SK-N-SH (cell line): ENCODE measurements around the gene RGS4. TPM values are rescaled to one million over a fixed set of nuclear protein-coding genes. Genes with fewer than 3 reads are reported as not detected.

ENCODE experiments used
- CTCF ChIA-PET: fragments of 300-600, 350-600 bp; formaldehyde crosslinking; extraction: SDS; loops from one replicate; lab custom pipeline; 2021; lab: Yijun Ruan, JAX
- POLR2A ChIA-PET: fragments of 350-600 bp; sonication (Branson Sonifier 250); formaldehyde crosslinking; extraction: SDS; loops from one replicate; lab custom pipeline; 2020; ENCODE audit warnings: antibody characterized with exemption, inconsistent platforms; lab: Yijun Ruan, JAX
- DNase-seq: peaks from one replicate; pipeline ENCODE4 v3.0.0; 2012
- H2AFZ ChIP-seq: fragments of 200-600 bp; sonication (generic); 2 replicates; pipeline ENCODE4 v1.8.1; 2016; ENCODE audit warnings: antibody characterized with exemption, mild to moderate bottlenecking, low read depth
- H3F3A ChIP-seq: fragments of 200-600 bp; sonication (generic); replicated peaks from 2 replicates; pipeline ENCODE3; 2016; ENCODE audit warnings: antibody characterized with exemption, mild to moderate bottlenecking; ENCODE audit not compliant: insufficient read depth
- H3K27ac ChIP-seq, 2 experiments: fragments of 200-500 bp in 1 of 2; fragments of 200-600 bp in 1 of 2; sonication (Bioruptor generic) in 1 of 2; sonication (generic), shearing (Covaris generic) in 1 of 2; 2 replicates each; pipeline versions ENCODE4 v1.5.1 to v1.6.1; 2014 to 2016; ENCODE audit warnings: low read depth in 2 of 2, inconsistent platforms in 1 of 2, low read length in 1 of 2, mild to moderate bottlenecking in 1 of 2, mixed read lengths in 1 of 2
- H3K27me3 ChIP-seq: fragments of 200-600 bp; sonication (generic), shearing (Covaris generic); 2 replicates; pipeline ENCODE4 v1.6.1; 2016; ENCODE audit warnings: mixed run types; ENCODE audit not compliant: insufficient read depth
- H3K36me3 ChIP-seq, 2 experiments: fragments of 200-500 bp in 1 of 2; fragments of 200-600 bp in 1 of 2; sonication (Bioruptor generic) in 1 of 2; sonication (generic) in 1 of 2; replicated peaks in 1 of 2; 2 replicates each; pipeline versions ENCODE3 to v1.5.1; 2014 to 2016; ENCODE audit warnings: low read length in 1 of 2, mild to moderate bottlenecking in 1 of 2; ENCODE audit not compliant: insufficient read depth in 2 of 2, control insufficient read depth in 1 of 2
- H3K4me1 ChIP-seq, 2 experiments: fragments of 200-500 bp in 1 of 2; fragments of 200-600 bp in 1 of 2; sonication (Bioruptor generic) in 1 of 2; sonication (generic), shearing (Covaris generic) in 1 of 2; 2 replicates each; pipeline versions ENCODE4 v1.5.1 to v1.6.1; 2014 to 2016; ENCODE audit warnings: low read depth in 1 of 2, low read length in 1 of 2, mixed run types in 1 of 2; ENCODE audit not compliant: insufficient read depth in 2 of 2, control insufficient read depth in 1 of 2
- H3K4me2 ChIP-seq: fragments of 200-600 bp; sonication (generic), shearing (Covaris generic); 2 replicates; pipeline ENCODE4 v1.6.1; 2017; ENCODE audit warnings: mixed run types
- H3K4me3 ChIP-seq, 2 experiments: fragments of 200-500 bp in 1 of 2; fragments of 200-600 bp in 1 of 2; sonication (Bioruptor generic) in 1 of 2; sonication (generic), shearing (Covaris generic) in 1 of 2; 2 replicates each; pipeline versions ENCODE4 v1.5.1 to v1.8.1; 2014 to 2016; ENCODE audit warnings: low read depth in 2 of 2, inconsistent platforms in 1 of 2, low read length in 1 of 2, mild to moderate bottlenecking in 1 of 2, mixed read lengths in 1 of 2, moderate library complexity in 1 of 2
- H3K79me2 ChIP-seq: fragments of 200-600 bp; sonication (generic); 2 replicates; pipeline ENCODE4 v1.8.1; 2017; ENCODE audit warnings: mild to moderate bottlenecking; ENCODE audit not compliant: insufficient read depth
- H3K9ac ChIP-seq: fragments of 200-600 bp; sonication (generic); 2 replicates; pipeline ENCODE4 v1.6.1; 2017; ENCODE audit warnings: mixed run types
- H3K9me2 ChIP-seq: fragments of 200-600 bp; sonication (generic); 2 replicates; pipeline ENCODE4 v1.6.1; 2017; ENCODE audit warnings: mixed run types
- H3K9me3 ChIP-seq: fragments of 200-600 bp; sonication (generic); 2 replicates; pipeline ENCODE4 v1.6.1; 2017; ENCODE audit warnings: mixed run types, mild to moderate bottlenecking, moderate library complexity
- H4K20me1 ChIP-seq: fragments of 200-600 bp; sonication (generic); 2 replicates; pipeline ENCODE4 v1.6.1; 2017; ENCODE audit warnings: mild to moderate bottlenecking, mixed run types; ENCODE audit not compliant: insufficient read depth
- ELF1 ChIP-seq: IDR thresholded peaks from 2 replicates; pipeline ENCODE4 v1.4.0; 2012
- EP300 ChIP-seq, 2 experiments: IDR thresholded peaks; 2 replicates each; pipeline versions ENCODE4 v1.4.0 to v1.6.1; 2012; ENCODE audit warnings: borderline replicate concordance in 1 of 2, low read depth in 1 of 2, low read length in 1 of 2
- EZH2phosphoT487 ChIP-seq: fragments of 200-600 bp; sonication (generic); IDR thresholded peaks from 2 replicates; pipeline ENCODE4 v1.6.1; 2017; ENCODE audit warnings: low read depth, mixed run types, mild to moderate bottlenecking, antibody characterized with exemption, moderate library complexity, borderline replicate concordance
- FOSL2 ChIP-seq: IDR thresholded peaks from 2 replicates; pipeline ENCODE4 v1.4.0; 2012; ENCODE audit warnings: low read depth, mild to moderate bottlenecking, moderate library complexity, borderline replicate concordance
- FOXJ3 ChIP-seq: sonication (generic); formaldehyde crosslinking; IDR thresholded peaks from 2 replicates; pipeline ENCODE4 v1.5.1; 2020; ENCODE audit warnings: mild to moderate bottlenecking, missing genetic modification reagents
- FOXM1 ChIP-seq: IDR thresholded peaks from 2 replicates; pipeline ENCODE4 v1.4.0; 2012; ENCODE audit warnings: low read depth, mild to moderate bottlenecking
- GABPA ChIP-seq: IDR thresholded peaks from 2 replicates; pipeline ENCODE4 v1.4.0; 2012; ENCODE audit warnings: low read depth, mild to moderate bottlenecking
- GATA2 ChIP-seq: sonication (generic); formaldehyde crosslinking; IDR thresholded peaks from 2 replicates; pipeline ENCODE4 v1.5.0; 2020; ENCODE audit warnings: mild to moderate bottlenecking, missing genetic modification reagents
- JUND ChIP-seq: IDR thresholded peaks from 2 replicates; pipeline ENCODE4 v1.4.0; 2012
- MEF2A ChIP-seq: IDR thresholded peaks from 2 replicates; pipeline ENCODE4 v1.4.0; 2012; ENCODE audit warnings: low read depth, borderline replicate concordance
- MXI1 ChIP-seq: IDR thresholded peaks from 2 replicates; pipeline ENCODE4 v1.6.1; 2012; ENCODE audit warnings: mild to moderate bottlenecking, low read depth, low read length, improper control_type of control experiment
- NRF1 ChIP-seq: IDR thresholded peaks from 2 replicates; pipeline ENCODE4 v1.6.1; 2012; ENCODE audit warnings: low read depth, mild to moderate bottlenecking, low read length
- POLR2AphosphoS5 ChIP-seq: IDR thresholded peaks from 2 replicates; pipeline ENCODE4 v1.6.1; 2012; ENCODE audit warnings: low read depth, low read length
- RCOR1 ChIP-seq: fragments of 150-350 bp; IDR thresholded peaks from 2 replicates; pipeline ENCODE4 v1.6.1; 2017; ENCODE audit warnings: antibody characterized with exemption, low read length
- RFX5 ChIP-seq: IDR thresholded peaks from 2 replicates; pipeline ENCODE4 v1.6.1; 2012; ENCODE audit warnings: mild to moderate bottlenecking, improper control_type of control experiment, low read length
- RXRA ChIP-seq: IDR thresholded peaks from 2 replicates; pipeline ENCODE4 v1.4.0; 2012; ENCODE audit warnings: low read depth, mild to moderate bottlenecking, borderline replicate concordance
- SIN3A ChIP-seq: IDR thresholded peaks from 2 replicates; pipeline ENCODE4 v1.6.1; 2012; ENCODE audit warnings: low read depth, mild to moderate bottlenecking, low read length, moderate library complexity, borderline replicate concordance
- SMC3 ChIP-seq: IDR thresholded peaks from 2 replicates; pipeline ENCODE4 v1.6.1; 2012; ENCODE audit warnings: low read depth, low read length, improper control_type of control experiment
- TAF1 ChIP-seq: IDR thresholded peaks from 2 replicates; pipeline ENCODE4 v1.6.1; 2012; ENCODE audit warnings: low read depth, mild to moderate bottlenecking, low read length, moderate library complexity, borderline replicate concordance
- TCF12 ChIP-seq: IDR thresholded peaks from 2 replicates; pipeline ENCODE4 v1.4.0; 2012
- YY1 ChIP-seq: IDR thresholded peaks from 2 replicates; pipeline ENCODE4 v1.4.0; 2012; ENCODE audit warnings: low read depth, mild to moderate bottlenecking
- WGBS: methylation state at CpG from one replicate; pipeline ENCODE4 v1.1.6; 2017; ENCODE audit warnings: low lambda C conversion rate; 5-methylcytosine and 5-hydroxymethylcytosine counted together
- polyA plus RNA-seq, 3 experiments: library from polyadenylated mRNA; depleted of rRNA; stranded (reverse); fragments of >200 nt; gene quantifications; 2 replicates each; pipeline ENCODE4 v1.2.3, GENCODE V29; 2012
- TF ChIP-seq, protein P1 (sequence below): IDR thresholded peaks from 2 replicates; pipeline ENCODE4 v1.6.1; 2012; ENCODE audit warnings: mild to moderate bottlenecking, low read depth, low read length, moderate library complexity
- TF ChIP-seq, protein P2 (sequence below): fragments of 150-350 bp; IDR thresholded peaks from 2 replicates; pipeline ENCODE4 v1.6.1; 2016; ENCODE audit warnings: mild to moderate bottlenecking, low read depth, low read length
- TF ChIP-seq, protein P3 (sequence below): IDR thresholded peaks from 2 replicates; pipeline ENCODE4 v1.4.0; 2012; ENCODE audit warnings: low read depth, borderline replicate concordance
- TF ChIP-seq, protein P4 (sequence below): IDR thresholded peaks from 2 replicates; pipeline ENCODE4; 2012
- TF ChIP-seq, protein P5 (sequence below): fragments of 150-350 bp; IDR thresholded peaks from 2 replicates; pipeline ENCODE4 v1.6.1; 2017; ENCODE audit warnings: antibody characterized with exemption, low read length, low read depth, borderline replicate concordance

RGS4 gene
- polyA plus RNA-seq, 1 of the 3 experiments (the other 2 are of a cell fraction) = 124 TPM

DNA sequence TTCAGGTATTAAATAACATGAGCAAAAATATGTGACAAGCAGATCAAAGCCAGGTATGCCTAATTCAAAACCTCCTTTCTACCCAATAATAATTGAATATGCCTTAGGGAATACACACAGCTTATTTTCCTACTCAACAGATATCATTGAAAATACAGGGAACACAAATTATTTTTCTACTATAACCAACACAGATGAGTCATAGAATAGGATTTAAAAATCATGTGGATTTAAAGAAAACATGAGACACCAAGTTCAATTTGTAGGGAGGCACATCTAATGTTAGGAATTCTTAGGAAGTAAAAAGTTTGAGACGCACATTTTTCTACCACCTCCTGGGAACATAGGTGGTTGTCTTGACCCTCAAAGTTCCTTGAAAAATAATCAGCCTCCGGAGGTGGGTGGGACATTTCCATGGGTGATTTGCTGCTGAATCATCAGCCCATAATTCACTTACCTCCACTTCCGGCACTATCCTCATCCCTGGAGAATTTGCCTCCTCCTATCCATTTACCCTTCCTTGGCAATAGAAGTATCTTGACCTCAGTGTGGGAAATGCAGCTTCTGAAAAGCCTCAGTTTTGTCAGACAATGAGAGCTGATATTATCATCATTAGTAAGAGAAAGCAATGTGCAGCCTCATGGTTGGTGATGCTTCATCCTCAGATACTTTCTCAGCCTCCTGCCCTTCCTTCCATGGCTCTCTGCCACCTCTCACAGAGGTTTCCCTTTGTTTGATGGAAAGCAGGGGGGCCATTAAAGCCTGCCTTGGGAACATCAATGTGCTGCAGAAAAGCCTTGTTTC is 33.5 kb upstream of the RGS4 start:
- no peaks in the 10 kb centered on the region for H4K20me1 ChIP-seq
- ChIA-PET POLR2A (interaction anchor here (1.9 kb wide), 1 partner anchor 33 kb away, joined by 7 read pairs; the partner anchor contains the start of gene RGS4), CTCF (interaction anchor here (1.6 to 1.7 kb wide), 2 partner anchors 14 to 19 kb away, joined by 4 to 6 read pairs; no protein-coding TSS in a partner anchor)
- peak overlapping the region; percentile 86 to 100 for H3K27ac ChIP-seq
- DNase-seq = peak; percentile 2
- H3K4me3 ChIP-seq = peak overlapping the region in 1 of 2 experiments; percentile 9; a peak in 1 of 4 replicates
- peaks cover 38% of the 10 kb centered on the region for H3F3A ChIP-seq
- H3K27me3 ChIP-seq = no peaks in the 10 kb centered on the region
- peaks cover 13 to 31% of the 10 kb centered on the region in 2 experiments; a peak in 3 of 4 replicates for H3K4me1 ChIP-seq
- no peaks in the 10 kb centered on the region for H3K36me3 ChIP-seq
- H3K9ac ChIP-seq = peak overlapping the region; percentile 80
- H3K4me2 ChIP-seq = peak overlapping the region; percentile 60
- 4% methylated on average over 3 of the region's 3 CpGs for WGBS
- H3K9me2 ChIP-seq = no peaks in the 10 kb centered on the region
- H3K79me2 ChIP-seq = no peaks in the 10 kb centered on the region
- H3K9me3 ChIP-seq = no peaks in the 10 kb centered on the region
- no peak overlapping the region for H2AFZ ChIP-seq
- TF ChIP-seq TAF1 = no peak
- TF ChIP-seq JUND = peak; percentile 95
- peak; percentile 64 to 97 for TF ChIP-seq EP300 (IDR thresholded peaks at IDR 0.05; ENCODE audit: borderline replicate concordance in 1 of 2, low read depth in 1 of 2, low read length in 1 of 2)
- TF ChIP-seq RXRA = peak; percentile 97
- TF ChIP-seq, protein P1, sequence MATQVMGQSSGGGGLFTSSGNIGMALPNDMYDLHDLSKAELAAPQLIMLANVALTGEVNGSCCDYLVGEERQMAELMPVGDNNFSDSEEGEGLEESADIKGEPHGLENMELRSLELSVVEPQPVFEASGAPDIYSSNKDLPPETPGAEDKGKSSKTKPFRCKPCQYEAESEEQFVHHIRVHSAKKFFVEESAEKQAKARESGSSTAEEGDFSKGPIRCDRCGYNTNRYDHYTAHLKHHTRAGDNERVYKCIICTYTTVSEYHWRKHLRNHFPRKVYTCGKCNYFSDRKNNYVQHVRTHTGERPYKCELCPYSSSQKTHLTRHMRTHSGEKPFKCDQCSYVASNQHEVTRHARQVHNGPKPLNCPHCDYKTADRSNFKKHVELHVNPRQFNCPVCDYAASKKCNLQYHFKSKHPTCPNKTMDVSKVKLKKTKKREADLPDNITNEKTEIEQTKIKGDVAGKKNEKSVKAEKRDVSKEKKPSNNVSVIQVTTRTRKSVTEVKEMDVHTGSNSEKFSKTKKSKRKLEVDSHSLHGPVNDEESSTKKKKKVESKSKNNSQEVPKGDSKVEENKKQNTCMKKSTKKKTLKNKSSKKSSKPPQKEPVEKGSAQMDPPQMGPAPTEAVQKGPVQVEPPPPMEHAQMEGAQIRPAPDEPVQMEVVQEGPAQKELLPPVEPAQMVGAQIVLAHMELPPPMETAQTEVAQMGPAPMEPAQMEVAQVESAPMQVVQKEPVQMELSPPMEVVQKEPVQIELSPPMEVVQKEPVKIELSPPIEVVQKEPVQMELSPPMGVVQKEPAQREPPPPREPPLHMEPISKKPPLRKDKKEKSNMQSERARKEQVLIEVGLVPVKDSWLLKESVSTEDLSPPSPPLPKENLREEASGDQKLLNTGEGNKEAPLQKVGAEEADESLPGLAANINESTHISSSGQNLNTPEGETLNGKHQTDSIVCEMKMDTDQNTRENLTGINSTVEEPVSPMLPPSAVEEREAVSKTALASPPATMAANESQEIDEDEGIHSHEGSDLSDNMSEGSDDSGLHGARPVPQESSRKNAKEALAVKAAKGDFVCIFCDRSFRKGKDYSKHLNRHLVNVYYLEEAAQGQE = 0 out of 2 replicates have a peak, but pooled peaks have one; percentile 41
- no peak for TF ChIP-seq RCOR1
- TF ChIP-seq SMC3 = no peak
- TF ChIP-seq RFX5 = no peak
- TF ChIP-seq, protein P2, sequence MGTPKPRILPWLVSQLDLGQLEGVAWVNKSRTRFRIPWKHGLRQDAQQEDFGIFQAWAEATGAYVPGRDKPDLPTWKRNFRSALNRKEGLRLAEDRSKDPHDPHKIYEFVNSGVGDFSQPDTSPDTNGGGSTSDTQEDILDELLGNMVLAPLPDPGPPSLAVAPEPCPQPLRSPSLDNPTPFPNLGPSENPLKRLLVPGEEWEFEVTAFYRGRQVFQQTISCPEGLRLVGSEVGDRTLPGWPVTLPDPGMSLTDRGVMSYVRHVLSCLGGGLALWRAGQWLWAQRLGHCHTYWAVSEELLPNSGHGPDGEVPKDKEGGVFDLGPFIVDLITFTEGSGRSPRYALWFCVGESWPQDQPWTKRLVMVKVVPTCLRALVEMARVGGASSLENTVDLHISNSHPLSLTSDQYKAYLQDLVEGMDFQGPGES = no peak
- no peak for TF ChIP-seq NRF1
- TF ChIP-seq TCF12 = peak; percentile 90
- TF ChIP-seq GATA2 = no peak
- TF ChIP-seq FOXM1 = peak; percentile 92
- no peak for TF ChIP-seq FOXJ3 (CRISPR knock-in tag)
- TF ChIP-seq YY1 = peak; percentile 27; the same call in 1 of the 2 replicates
- TF ChIP-seq FOSL2 = peak; percentile 85
- TF ChIP-seq SIN3A = no peak
- TF ChIP-seq, protein P3, sequence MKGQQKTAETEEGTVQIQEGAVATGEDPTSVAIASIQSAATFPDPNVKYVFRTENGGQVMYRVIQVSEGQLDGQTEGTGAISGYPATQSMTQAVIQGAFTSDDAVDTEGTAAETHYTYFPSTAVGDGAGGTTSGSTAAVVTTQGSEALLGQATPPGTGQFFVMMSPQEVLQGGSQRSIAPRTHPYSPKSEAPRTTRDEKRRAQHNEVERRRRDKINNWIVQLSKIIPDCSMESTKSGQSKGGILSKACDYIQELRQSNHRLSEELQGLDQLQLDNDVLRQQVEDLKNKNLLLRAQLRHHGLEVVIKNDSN = no peak
- peak; percentile 82 for TF ChIP-seq ELF1
- TF ChIP-seq MXI1 = no peak
- TF ChIP-seq, protein P4, sequence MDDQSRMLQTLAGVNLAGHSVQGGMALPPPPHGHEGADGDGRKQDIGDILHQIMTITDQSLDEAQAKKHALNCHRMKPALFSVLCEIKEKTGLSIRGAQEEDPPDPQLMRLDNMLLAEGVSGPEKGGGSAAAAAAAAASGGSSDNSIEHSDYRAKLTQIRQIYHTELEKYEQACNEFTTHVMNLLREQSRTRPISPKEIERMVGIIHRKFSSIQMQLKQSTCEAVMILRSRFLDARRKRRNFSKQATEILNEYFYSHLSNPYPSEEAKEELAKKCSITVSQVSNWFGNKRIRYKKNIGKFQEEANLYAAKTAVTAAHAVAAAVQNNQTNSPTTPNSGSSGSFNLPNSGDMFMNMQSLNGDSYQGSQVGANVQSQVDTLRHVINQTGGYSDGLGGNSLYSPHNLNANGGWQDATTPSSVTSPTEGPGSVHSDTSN = peak; percentile 84
- TF ChIP-seq, protein P5, sequence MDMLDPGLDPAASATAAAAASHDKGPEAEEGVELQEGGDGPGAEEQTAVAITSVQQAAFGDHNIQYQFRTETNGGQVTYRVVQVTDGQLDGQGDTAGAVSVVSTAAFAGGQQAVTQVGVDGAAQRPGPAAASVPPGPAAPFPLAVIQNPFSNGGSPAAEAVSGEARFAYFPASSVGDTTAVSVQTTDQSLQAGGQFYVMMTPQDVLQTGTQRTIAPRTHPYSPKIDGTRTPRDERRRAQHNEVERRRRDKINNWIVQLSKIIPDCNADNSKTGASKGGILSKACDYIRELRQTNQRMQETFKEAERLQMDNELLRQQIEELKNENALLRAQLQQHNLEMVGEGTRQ = no peak
- peak; percentile 58 for TF ChIP-seq GABPA
- TF ChIP-seq MEF2A = 0 out of 2 replicates have a peak, but pooled peaks have one; percentile 29
- no peak for TF ChIP-seq EZH2phosphoT487
- peak; percentile 76; the same call in 1 of the 2 replicates for TF ChIP-seq POLR2AphosphoS5
